HEK293T (cell line): Measurements from ENCODE around the gene STAT6.

Source experiments
- CTCF ChIA-PET: fragments of 350-600 bp; formaldehyde crosslinking; extraction: SDS; loops from one replicate; lab custom pipeline; 2021; ENCODE audit warnings: antibody characterized with exemption, inconsistent platforms; lab: Yijun Ruan, JAX
- POLR2A ChIA-PET: fragments of 350-600 bp; formaldehyde crosslinking; extraction: SDS; loops from one replicate; lab custom pipeline; 2020; ENCODE audit warnings: antibody characterized with exemption, inconsistent platforms; lab: Yijun Ruan, JAX
- DNase-seq: peaks from one replicate; pipeline ENCODE4 v3.0.0; 2012; ENCODE audit warnings: mixed read lengths; ENCODE audit errors: extremely low spot score
- ARNT ChIP-seq: fragments of 450-650 bp; IDR thresholded peaks from 2 replicates; pipeline ENCODE4 v1.6.1; 2017; ENCODE audit warnings: mild to moderate bottlenecking
- BHLHE40 ChIP-seq: fragments of 450-650 bp; IDR thresholded peaks from 2 replicates; pipeline ENCODE4 v1.6.1; 2016; ENCODE audit warnings: mild to moderate bottlenecking, moderate library complexity, borderline replicate concordance
- CTBP1 ChIP-seq: fragments of 450-650 bp; IDR thresholded peaks from 2 replicates; pipeline ENCODE4 v1.6.1; 2016; ENCODE audit warnings: borderline replicate concordance
- ELF4 ChIP-seq: fragments of 450-650 bp; IDR thresholded peaks from 2 replicates; pipeline ENCODE4 v1.6.1; 2017; ENCODE audit warnings: antibody characterized with exemption
- FOXA1 ChIP-seq: fragments of 450-650 bp; IDR thresholded peaks from 2 replicates; pipeline ENCODE4 v1.6.1; 2016; ENCODE audit warnings: mild to moderate bottlenecking
- FOXK2 ChIP-seq: fragments of 450-650 bp; IDR thresholded peaks from 2 replicates; pipeline ENCODE4 v1.6.1; 2016; ENCODE audit warnings: mild to moderate bottlenecking
- FOXM1 ChIP-seq: fragments of 450-650 bp; IDR thresholded peaks from 2 replicates; pipeline ENCODE4 v1.6.1; 2017; ENCODE audit warnings: mild to moderate bottlenecking, borderline replicate concordance
- HDGF ChIP-seq: fragments of 450-650 bp; IDR thresholded peaks from 2 replicates; pipeline ENCODE4 v1.6.1; 2017; ENCODE audit warnings: antibody characterized with exemption, borderline replicate concordance
- L3MBTL2 ChIP-seq: fragments of 450-650 bp; conservative IDR thresholded peaks from 2 replicates; pipeline ENCODE4 v1.6.1; 2016; ENCODE audit warnings: mild to moderate bottlenecking
- LEF1 ChIP-seq: fragments of 450-650 bp; IDR thresholded peaks from 2 replicates; pipeline ENCODE4 v1.6.1; 2017; ENCODE audit warnings: mild to moderate bottlenecking, borderline replicate concordance
- NFRKB ChIP-seq: fragments of 450-650 bp; IDR thresholded peaks from 2 replicates; pipeline ENCODE4 v1.6.1; 2016; ENCODE audit warnings: mild to moderate bottlenecking, moderate library complexity
- SP1 ChIP-seq: fragments of 450-650 bp; IDR thresholded peaks from 2 replicates; pipeline ENCODE4 v1.6.1; 2017
- SUZ12 ChIP-seq: fragments of 450-650 bp; IDR thresholded peaks from 2 replicates; pipeline ENCODE4 v1.6.1; 2016; ENCODE audit warnings: mild to moderate bottlenecking
- TARDBP ChIP-seq: fragments of 450-650 bp; IDR thresholded peaks from 2 replicates; pipeline ENCODE4 v1.6.1; 2016
- ZNF384 ChIP-seq: fragments of 450-650 bp; IDR thresholded peaks from 2 replicates; pipeline ENCODE4 v1.6.1; 2016
- TF ChIP-seq, protein P1 (sequence below): fragments of 450-650 bp; IDR thresholded peaks from 2 replicates; pipeline ENCODE4 v1.6.1; 2016

STAT6 gene

DNA sequence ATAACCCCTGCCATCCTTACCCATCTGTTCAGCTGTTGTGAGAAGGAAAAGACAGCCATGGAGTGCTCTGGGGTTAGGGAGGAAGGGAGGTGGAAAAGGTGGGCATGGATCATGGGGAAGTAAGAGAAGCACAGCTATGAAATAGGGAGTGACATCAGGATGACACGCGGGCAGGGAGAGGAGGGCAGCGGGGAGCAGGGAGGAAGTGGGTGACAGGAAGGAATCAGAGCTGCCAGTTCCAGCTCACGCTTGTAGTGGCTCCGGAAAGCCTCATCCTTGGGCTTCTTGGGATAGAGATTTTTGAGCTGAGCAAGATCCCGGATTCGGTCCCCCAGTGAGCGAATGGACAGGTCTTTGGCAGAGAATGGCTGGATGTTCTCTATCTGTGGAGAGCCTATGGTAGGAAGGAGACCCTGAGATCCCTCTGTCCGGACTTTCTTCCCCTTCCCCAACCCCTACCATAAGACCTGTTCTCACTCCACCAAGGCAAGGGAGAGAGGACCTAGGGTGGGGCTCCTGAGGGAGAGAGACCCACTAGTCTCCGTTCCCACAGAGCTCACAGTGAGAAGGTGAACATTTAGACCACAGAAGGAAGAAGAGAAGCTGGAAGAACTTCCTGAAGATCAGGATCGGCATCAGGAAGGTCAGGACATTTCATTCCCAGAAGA lies 12.0 kb downstream of the STAT6 start:
- TF ChIP-seq ARNT (no peak), FOXM1 (no peak), FOXA1 (no peak), TARDBP (no peak)
- CTCF ChIA-PET: interaction anchor here (3.3 kb wide), 1 partner anchor 12 kb away, joined by 11 read pairs; the partner anchor contains the start of gene STAT6
- POLR2A ChIA-PET: interaction anchor here (3.6 kb wide), 1 partner anchor 12 kb away, joined by 25 read pairs; the partner anchor contains the start of gene STAT6
- no peak for DNase-seq

DNA sequence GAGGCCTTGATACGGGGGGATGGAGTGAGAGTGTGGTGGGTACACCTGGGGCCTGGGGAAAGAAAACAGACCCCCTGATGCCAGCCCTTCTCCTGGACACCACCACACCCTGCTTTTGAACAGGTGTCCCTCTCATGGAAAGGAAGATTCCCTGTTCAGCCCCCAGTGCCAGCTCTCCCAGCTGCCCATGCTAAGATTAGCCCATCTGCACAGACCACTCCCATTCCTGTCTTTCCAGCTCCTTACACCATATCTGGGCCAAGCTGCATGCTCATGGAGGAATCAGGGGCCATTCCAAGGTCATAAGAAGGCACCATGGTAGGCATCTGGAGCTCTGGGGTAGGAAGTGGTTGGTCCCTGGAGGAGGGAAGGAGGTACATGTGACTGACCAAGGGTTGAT lies 12.6 kb downstream of the STAT6 start:
- no peak for DNase-seq
- ChIA-PET POLR2A (interaction anchor here (3.6 kb wide), 1 partner anchor 13 kb away, joined by 25 read pairs; the partner anchor contains the start of gene STAT6), CTCF (interaction anchor here (0.9 to 3.3 kb wide), 2 partner anchors 11 to 13 kb away, joined by 5 to 11 read pairs; partner anchors contain the start of gene STAT6)
- no peak for TF ChIP-seq ELF4
- no peak for TF ChIP-seq L3MBTL2
- TF ChIP-seq, protein P1, sequence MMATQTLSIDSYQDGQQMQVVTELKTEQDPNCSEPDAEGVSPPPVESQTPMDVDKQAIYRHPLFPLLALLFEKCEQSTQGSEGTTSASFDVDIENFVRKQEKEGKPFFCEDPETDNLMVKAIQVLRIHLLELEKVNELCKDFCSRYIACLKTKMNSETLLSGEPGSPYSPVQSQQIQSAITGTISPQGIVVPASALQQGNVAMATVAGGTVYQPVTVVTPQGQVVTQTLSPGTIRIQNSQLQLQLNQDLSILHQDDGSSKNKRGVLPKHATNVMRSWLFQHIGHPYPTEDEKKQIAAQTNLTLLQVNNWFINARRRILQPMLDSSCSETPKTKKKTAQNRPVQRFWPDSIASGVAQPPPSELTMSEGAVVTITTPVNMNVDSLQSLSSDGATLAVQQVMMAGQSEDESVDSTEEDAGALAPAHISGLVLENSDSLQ: no peak
- TF ChIP-seq TARDBP: no peak
- TF ChIP-seq NFRKB: no peak
- TF ChIP-seq SUZ12: no peak
- no peak for TF ChIP-seq HDGF
- TF ChIP-seq CTBP1: no peak
- no peak for TF ChIP-seq LEF1
- no peak for TF ChIP-seq FOXA1
- no peak for TF ChIP-seq SP1
- TF ChIP-seq ZNF384: no peak
- TF ChIP-seq ARNT: no peak
- TF ChIP-seq FOXM1: no peak
- no peak for TF ChIP-seq BHLHE40
- no peak for TF ChIP-seq FOXK2

DNA sequence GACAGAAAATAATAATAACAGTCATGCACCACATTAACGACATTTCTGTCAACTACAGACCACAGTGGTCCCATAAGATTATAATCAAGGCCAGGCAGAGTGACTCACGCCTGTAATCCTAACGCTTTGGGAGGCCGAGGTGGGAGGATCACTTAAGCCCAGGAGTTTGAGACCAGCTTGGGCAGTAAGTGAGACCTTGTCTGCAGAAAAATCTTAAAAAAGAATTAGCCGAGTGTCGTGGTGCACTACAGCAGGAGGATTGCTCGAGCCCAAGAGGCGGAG lies 13.7 kb downstream of the STAT6 start:
- ChIA-PET CTCF (interaction anchor here (0.8 to 3.3 kb wide), 3 partner anchors 14 to 28 kb away, joined by 3 to 11 read pairs (median 5); partner anchors contain the start of gene STAT6), POLR2A (interaction anchor here (3.6 kb wide), 1 partner anchor 14 kb away, joined by 25 read pairs; the partner anchor contains the start of gene STAT6)
- TF ChIP-seq TARDBP (no peak), L3MBTL2 (no peak), ZNF384 (no peak), ARNT (no peak), HDGF (no peak), LEF1 (no peak), NFRKB (no peak), SUZ12 (no peak), BHLHE40 (no peak)
- no peak for DNase-seq

DNA sequence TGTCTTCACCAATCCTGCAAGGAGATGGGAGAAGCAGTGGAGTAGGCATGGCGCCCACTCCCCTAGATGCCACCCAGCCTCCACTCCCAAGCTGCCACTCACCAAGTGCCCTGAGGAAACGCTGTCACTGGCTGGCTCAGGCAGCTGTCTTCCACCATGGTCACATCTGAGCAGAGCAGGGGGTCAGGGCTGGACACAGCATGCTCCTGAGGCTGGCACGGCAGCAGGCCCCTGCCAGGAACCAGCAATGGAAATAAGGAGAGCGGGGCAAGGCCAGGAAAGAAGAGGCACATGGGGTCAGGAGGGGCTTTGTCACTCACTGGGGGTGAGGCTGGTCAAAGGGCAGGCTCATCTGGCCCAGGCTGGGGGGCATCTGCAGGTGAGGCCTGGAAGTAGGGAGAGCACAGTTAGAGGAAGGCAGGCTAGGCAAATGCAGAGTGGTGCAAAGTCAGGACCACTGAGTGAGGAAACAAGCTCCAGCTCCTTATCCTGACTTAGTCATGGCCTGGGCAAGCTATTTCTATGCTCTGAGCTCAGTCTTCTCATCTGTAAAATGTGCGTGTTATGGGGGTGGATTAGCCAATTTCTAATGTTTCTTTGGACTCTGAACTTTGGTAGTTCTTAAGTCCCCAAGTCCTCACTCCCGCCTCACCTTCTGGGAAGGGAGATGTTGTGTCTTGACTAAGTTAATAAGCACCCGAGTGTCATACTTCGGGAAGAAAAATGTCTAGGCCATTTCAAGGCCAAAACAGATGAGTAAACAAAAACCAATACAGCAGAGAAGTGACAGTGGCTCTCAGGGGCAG lies 14.2 kb downstream of the STAT6 start:
- TF ChIP-seq, protein P1: no peak
- TF ChIP-seq SUZ12 (no peak), LEF1 (no peak), CTBP1 (no peak), NFRKB (no peak), FOXA1 (no peak), ARNT (no peak), ELF4 (no peak), SP1 (no peak), L3MBTL2 (no peak), FOXM1 (no peak), HDGF (no peak), TARDBP (no peak)
- ChIA-PET POLR2A (interaction anchor here (2.3 to 3.6 kb wide), 2 partner anchors 15 kb away, joined by 14 to 25 read pairs; partner anchors contain the start of gene STAT6), CTCF (interaction anchor here (0.8 to 1.8 kb wide), 2 partner anchors 16 to 28 kb away, joined by 3 to 5 read pairs; no protein-coding TSS in a partner anchor)
- no peak for DNase-seq

DNA sequence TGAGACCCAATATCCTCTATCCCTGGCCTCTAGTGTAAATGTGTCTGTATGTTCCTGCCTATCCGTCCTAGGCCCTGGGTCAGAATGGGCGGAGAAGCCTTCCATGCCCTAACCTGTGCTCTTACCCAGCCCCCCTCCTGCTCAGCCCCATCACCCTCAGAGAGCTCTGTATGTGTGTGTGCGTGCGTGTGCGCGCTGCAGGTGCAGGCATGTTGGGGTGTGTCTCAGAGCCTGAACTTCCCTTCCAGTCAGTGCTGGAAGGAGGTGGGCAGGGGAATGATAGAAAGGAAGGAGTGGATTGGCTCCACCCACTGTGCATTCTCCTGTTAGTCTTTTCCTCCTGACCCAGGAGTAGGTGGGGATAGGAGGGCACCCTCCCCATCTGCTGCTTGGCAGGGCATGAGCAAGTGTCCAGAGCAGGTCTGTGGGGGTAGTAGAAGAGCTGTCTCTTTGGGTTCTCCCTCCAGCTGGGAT lies 15.0 kb downstream of the STAT6 start:
- DNase-seq: no peak
- POLR2A ChIA-PET: interaction anchor here (1.2 to 4.7 kb wide), 3 partner anchors 10 to 18 kb away, joined by 4 to 23 read pairs (median 14); partner anchors contain the start of genes NEMP1 and STAT6
- CTCF ChIA-PET: interaction anchor here (1.2 to 1.8 kb wide), 2 partner anchors 16 to 27 kb away, joined by 3 to 5 read pairs; no protein-coding TSS in a partner anchor
- TF ChIP-seq ZNF384 (no peak), ELF4 (no peak), FOXA1 (no peak), CTBP1 (no peak), FOXK2 (no peak), HDGF (no peak), LEF1 (no peak)
- TF ChIP-seq, protein P1: no peak
